Urinary bladder (tissue), 4 donors: ENCODE measurements around the gene AGAP1. TPM values are rescaled to one million over a fixed set of nuclear protein-coding genes. Genes with fewer than 3 reads are reported as not detected.

Source experiments
- DNase-seq: peaks from one replicate; pipeline ENCODE4 v3.0.0-alpha.2; 2015; ENCODE audit errors: extremely low spot score
- H3K27ac ChIP-seq: one replicate; pipeline ENCODE4 v1.5.1; 2013; ENCODE audit warnings: low read depth, mild to moderate bottlenecking, moderate library complexity
- H3K36me3 ChIP-seq: one replicate; pipeline ENCODE4 v1.6.1; 2013; ENCODE audit warnings: mild to moderate bottlenecking, moderate library complexity; ENCODE audit not compliant: insufficient read depth
- H3K4me1 ChIP-seq: one replicate; pipeline ENCODE4 v1.6.1; 2013; ENCODE audit warnings: mild to moderate bottlenecking, moderate library complexity; ENCODE audit not compliant: insufficient read depth
- H3K4me3 ChIP-seq: one replicate; pipeline ENCODE4 v1.5.1; 2013; ENCODE audit warnings: low read depth, low read length
- WGBS: extraction: QIAGEN DNeasy Blood & Tissue Kit; methylation state at CpG from one replicate; pipeline ENCODE4 v1.1.7; 2013; 5-methylcytosine and 5-hydroxymethylcytosine counted together
- polyA plus RNA-seq: library from polyadenylated mRNA; stranded (reverse); fragments of 200-250 nt; gene quantifications from one replicate; pipeline ENCODE4 v1.2.3, GENCODE V29; 2013
- total RNA-seq: library from RNA; depleted of rRNA; stranded (reverse); fragments of >200 nt; gene quantifications from one replicate; pipeline ENCODE4 v1.2.3, GENCODE V29; 2014
- donor health status: healthy with polysubstance abuse.
- donor health status: healthy.

Gene AGAP1
- total and polyA plus RNA-seq, 2 donors = 12.8 to 24.7 TPM

DNA sequence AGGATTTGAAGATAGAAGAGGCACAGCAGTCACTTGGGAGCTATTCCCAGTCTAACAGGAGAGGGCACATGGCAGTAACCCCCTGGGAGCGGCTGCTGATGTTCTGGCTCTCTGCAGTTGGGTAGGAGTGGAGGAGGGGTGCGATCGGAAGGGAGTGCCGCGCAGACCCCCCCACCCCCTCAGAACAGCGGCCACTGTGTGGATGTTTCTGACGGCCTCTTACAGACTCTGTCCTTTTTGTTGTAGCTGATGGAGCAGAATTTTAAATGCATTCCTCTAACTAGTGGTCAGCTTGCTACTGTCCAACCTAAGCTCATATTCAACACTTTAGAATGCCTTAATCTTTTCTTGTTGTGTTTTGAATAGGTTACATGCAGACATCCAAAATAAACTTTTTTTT is 127.9 kb downstream of the AGAP1 start:
- H3K4me3 ChIP-seq = no peak overlapping the region
- peaks cover 1% of the 10 kb centered on the region for H3K4me1 ChIP-seq
- WGBS = 86% methylated on average over 7 of the region's 7 CpGs
- no peaks in the 10 kb centered on the region for H3K36me3 ChIP-seq
- H3K27ac ChIP-seq = no peak overlapping the region
- DNase-seq = no peak

DNA sequence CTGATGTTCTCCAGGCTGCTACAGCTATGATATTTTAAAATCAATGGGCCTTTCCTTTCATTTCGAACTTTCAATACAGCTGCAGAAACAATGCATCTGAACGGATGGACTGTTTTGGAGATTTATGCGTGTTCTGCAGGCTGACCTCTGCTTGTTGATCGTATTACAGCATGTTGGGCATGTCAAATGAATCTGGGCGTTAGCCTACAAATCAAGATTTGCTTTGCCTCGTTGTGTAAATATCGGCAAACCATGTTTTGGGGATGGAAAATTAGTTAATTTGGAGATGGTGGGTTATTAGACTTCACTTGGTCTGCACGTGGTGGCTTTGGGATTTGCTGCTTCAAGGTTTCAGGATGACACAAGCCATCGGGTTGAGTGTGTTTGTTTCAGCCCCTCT is 129.3 kb downstream of the AGAP1 start:
- DNase-seq = no peak
- peaks cover 1% of the 10 kb centered on the region for H3K4me1 ChIP-seq
- no peak overlapping the region for H3K4me3 ChIP-seq
- 85% methylated on average over 9 of the region's 9 CpGs for WGBS
- no peaks in the 10 kb centered on the region for H3K36me3 ChIP-seq
- no peak overlapping the region for H3K27ac ChIP-seq

DNA sequence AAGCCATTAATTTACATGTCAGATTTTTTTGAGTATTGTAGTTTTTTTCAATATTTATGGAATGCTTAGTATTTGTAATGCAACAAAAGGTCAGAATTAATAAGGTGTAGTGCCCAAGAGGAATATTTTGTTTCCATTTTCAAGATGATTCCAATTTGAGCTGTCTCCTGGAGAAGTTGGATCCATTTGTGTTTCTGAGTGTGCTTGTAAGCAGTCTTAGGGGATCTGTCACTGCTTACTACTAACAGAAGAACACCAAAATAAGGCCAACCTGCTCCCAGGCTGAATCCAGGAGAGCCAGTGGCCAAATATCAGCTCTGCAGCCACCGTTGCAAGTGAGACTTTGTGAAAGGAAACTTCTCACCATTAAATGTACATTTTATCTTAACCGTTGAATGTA is 129.9 kb downstream of the AGAP1 start:
- no peak overlapping the region for H3K4me3 ChIP-seq
- no peak for DNase-seq
- no peaks in the 10 kb centered on the region for H3K36me3 ChIP-seq
- no peak overlapping the region for H3K27ac ChIP-seq
- peaks cover 1% of the 10 kb centered on the region for H3K4me1 ChIP-seq
- 89% methylated on average over 2 of the region's 2 CpGs for WGBS

DNA sequence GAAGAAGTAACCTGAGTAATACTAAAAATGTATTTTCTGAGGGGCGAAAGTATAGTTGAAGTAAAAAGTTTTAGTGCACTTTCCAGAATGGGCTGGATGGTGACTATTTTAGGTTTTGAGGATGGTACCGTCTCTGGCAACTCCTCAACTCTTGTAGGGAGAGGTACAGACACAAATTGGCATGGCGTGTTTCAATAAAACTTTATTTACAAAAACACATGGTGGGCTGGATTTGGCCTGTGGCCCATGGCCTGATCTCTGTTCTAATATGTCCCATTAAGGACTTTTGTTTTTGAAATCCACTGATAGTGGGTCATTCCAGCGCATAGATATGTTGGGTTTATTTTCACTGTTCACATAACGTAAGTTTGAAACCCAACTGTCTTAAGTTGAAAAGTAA is 132.8 kb downstream of the AGAP1 start:
- WGBS = 97% methylated on average over 5 of the region's 5 CpGs
- no peak overlapping the region for H3K27ac ChIP-seq
- H3K4me3 ChIP-seq = no peak overlapping the region
- peaks cover 1% of the 10 kb centered on the region for H3K4me1 ChIP-seq
- H3K36me3 ChIP-seq = no peaks in the 10 kb centered on the region
- no peak for DNase-seq

GRCh38 chr2:235627682-235628081 is 133.8 kb downstream of the AGAP1 start:
- 79% methylated on average over 4 of the region's 4 CpGs for WGBS
- no peak overlapping the region for H3K4me3 ChIP-seq
- H3K27ac ChIP-seq = no peak overlapping the region
- no peak for DNase-seq
- peaks cover 1% of the 10 kb centered on the region for H3K4me1 ChIP-seq
- no peaks in the 10 kb centered on the region for H3K36me3 ChIP-seq

- WGBS = 84% methylated on average over 21 of the region's 21 CpGs
- Histone ChIP-seq H3K4me1 (no peaks in the 10 kb centered on the region), H3K4me3 (no peak overlapping the region), H3K36me3 (no peaks in the 10 kb centered on the region), H3K27ac (no peak overlapping the region)
- no peak for DNase-seq
Observed at GRCh38 chr2:235630718-235631296, 137.0 kb downstream of the AGAP1 start.

DNA sequence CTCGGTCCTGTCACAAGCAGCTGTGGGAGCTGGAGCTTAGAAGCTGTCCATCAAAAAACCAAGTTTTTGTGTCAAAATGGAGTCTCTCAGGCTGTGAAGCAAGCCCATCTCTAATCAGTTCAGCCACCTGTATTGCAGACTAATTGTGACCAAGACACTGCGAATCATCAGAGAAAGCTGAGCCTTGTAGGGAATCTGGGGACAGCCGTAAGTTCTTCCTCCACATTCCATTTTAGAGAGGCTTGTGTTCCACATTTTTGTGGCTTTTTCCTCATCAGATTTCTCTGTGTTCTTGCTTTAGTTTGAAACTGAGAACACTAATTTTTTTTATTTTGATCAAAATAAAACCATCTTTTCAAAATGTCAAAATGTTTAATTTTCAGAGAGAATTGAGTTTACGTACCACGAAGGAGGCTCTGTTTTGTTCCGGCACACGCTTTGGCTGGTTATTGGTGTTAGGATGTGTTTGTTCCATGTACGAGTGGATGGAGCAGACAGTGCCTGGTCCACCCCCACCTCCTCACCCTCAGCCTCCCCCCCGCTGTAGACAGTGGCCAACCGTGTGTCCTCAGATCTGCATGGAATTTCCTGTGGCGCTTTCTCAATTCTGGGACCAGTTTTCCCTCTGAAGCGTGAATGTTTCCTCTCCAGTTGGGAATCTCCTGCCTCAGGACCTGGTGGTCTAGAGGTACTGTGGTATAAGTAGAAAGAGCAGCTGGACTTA is 140.8 kb downstream of the AGAP1 start:
- H3K4me3 ChIP-seq = no peak overlapping the region
- no peak overlapping the region for H3K27ac ChIP-seq
- no peak for DNase-seq
- H3K36me3 ChIP-seq = no peaks in the 10 kb centered on the region
- WGBS = 80% methylated on average over 12 of the region's 12 CpGs
- no peaks in the 10 kb centered on the region for H3K4me1 ChIP-seq

DNA sequence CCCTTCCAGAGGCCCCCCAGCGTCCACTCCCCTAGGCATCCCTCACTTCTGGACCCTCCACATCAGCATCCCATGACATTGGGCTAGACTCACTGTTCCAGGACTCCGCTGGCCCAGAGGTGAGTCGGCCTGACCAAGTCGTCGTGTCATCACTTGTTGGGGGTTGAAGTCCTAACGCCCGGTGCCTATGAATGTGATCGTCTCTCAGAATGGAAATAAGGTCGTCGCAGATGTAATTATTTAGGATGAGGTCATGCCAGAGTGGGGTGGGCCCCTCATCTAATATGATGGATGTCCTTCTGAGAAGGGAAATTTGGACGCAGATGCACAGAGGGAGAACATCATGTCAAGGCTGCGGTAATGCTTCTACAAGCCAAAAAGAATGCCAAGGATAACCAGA is 142.7 kb downstream of the AGAP1 start:
- Histone ChIP-seq H3K4me1 (no peaks in the 10 kb centered on the region), H3K27ac (no peak overlapping the region), H3K36me3 (no peaks in the 10 kb centered on the region), H3K4me3 (no peak overlapping the region)
- 95% methylated on average over 12 of the region's 12 CpGs for WGBS
- no peak for DNase-seq

- Histone ChIP-seq H3K4me3 (no peak overlapping the region), H3K36me3 (no peaks in the 10 kb centered on the region), H3K27ac (no peak overlapping the region), H3K4me1 (no peaks in the 10 kb centered on the region)
- WGBS = 82% methylated on average over 7 of the region's 7 CpGs
- DNase-seq = no peak
Observed at GRCh38 chr2:235637896-235638295, 144.1 kb downstream of the AGAP1 start.

GRCh38 chr2:235638541-235639427 is 144.9 kb downstream of the AGAP1 start:
- 65% methylated on average over 12 of the region's 12 CpGs for WGBS
- H3K36me3 ChIP-seq = no peaks in the 10 kb centered on the region
- DNase-seq = no peak
- no peaks in the 10 kb centered on the region for H3K4me1 ChIP-seq
- H3K27ac ChIP-seq = no peak overlapping the region
- no peak overlapping the region for H3K4me3 ChIP-seq

GRCh38 chr2:235639428-235639773 is 145.6 kb downstream of the AGAP1 start:
- WGBS = 28% methylated on average over 8 of the region's 8 CpGs
- no peak overlapping the region for H3K27ac ChIP-seq
- no peak overlapping the region for H3K4me3 ChIP-seq
- no peaks in the 10 kb centered on the region for H3K4me1 ChIP-seq
- DNase-seq = no peak
- no peaks in the 10 kb centered on the region for H3K36me3 ChIP-seq

GRCh38 chr2:235639885-235640284 is 146.0 kb downstream of the AGAP1 start:
- DNase-seq = no peak
- Histone ChIP-seq H3K4me3 (no peak overlapping the region), H3K36me3 (no peaks in the 10 kb centered on the region), H3K4me1 (no peaks in the 10 kb centered on the region), H3K27ac (no peak overlapping the region)
- 56% methylated on average over 2 of the region's 2 CpGs for WGBS

- Histone ChIP-seq H3K36me3 (no peaks in the 10 kb centered on the region), H3K4me3 (no peak overlapping the region), H3K4me1 (no peaks in the 10 kb centered on the region), H3K27ac (peak overlapping the region; percentile 51)
- no peak for DNase-seq
- 67% methylated on average over 2 of the region's 2 CpGs for WGBS
Observed at GRCh38 chr2:235640377-235640776, 146.5 kb downstream of the AGAP1 start.
